ENCODE measurements around the gene CNGB1. TPM values are rescaled to one million over a fixed set of nuclear protein-coding genes. Genes with fewer than 3 reads are reported as not detected.
A peak's percentile ranks its signal among the peaks of the same experiment; 100 is the strongest.

The CNGB1 gene
- total RNA-seq, 1 experiment from 2014 or later = not detected

DNA sequence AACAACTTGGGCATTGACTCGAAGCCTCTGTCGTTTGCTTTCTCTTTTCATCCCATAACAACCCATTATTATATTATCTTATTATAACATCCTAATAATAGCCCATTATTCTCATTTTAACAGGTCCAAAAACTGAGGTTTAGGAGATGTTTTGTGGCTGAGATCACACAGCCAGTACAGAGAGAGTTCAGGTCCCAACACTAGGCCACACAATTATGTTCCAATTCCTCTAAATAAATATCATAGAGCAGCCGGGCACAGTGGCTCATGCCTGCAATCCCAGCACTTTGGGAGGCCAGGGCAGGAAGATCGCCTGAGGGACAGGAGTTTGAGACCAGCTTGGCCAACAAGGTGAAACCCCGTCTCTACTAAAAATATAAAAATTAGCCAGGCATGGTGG lies 128.3 kb downstream of the CNGB1 start:
- H3K27me3 ChIP-seq (replicated peaks; ENCODE audit: control insufficient read depth, insufficient read depth, low read length) = no peaks in the 10 kb centered on the region
- peaks cover 31% of the 10 kb centered on the region for H3K4me1 ChIP-seq
- 0 out of 2 replicates have a peak, but pooled peaks cover 3% of the 10 kb centered on the region for H3K9me3 ChIP-seq
- Mint-ChIP-seq H3K9me3 (ENCODE audit: unreplicated experiment) (no peaks in the 10 kb centered on the region), H3K27me3 (ENCODE audit: insufficient read depth, unreplicated experiment) (no peaks in the 10 kb centered on the region), H3K27ac (ENCODE audit: unreplicated experiment) (no peak overlapping the region), H3K36me3 (ENCODE audit: insufficient read depth, unreplicated experiment) (no peaks in the 10 kb centered on the region), H3K4me3 (ENCODE audit: unreplicated experiment) (no peak overlapping the region), H3K4me1 (ENCODE audit: low read depth, unreplicated experiment) (peaks cover 24% of the 10 kb centered on the region)
- BruUV-seq (replicated peaks) = no TSS peak
- TF ChIP-seq, protein P1, sequence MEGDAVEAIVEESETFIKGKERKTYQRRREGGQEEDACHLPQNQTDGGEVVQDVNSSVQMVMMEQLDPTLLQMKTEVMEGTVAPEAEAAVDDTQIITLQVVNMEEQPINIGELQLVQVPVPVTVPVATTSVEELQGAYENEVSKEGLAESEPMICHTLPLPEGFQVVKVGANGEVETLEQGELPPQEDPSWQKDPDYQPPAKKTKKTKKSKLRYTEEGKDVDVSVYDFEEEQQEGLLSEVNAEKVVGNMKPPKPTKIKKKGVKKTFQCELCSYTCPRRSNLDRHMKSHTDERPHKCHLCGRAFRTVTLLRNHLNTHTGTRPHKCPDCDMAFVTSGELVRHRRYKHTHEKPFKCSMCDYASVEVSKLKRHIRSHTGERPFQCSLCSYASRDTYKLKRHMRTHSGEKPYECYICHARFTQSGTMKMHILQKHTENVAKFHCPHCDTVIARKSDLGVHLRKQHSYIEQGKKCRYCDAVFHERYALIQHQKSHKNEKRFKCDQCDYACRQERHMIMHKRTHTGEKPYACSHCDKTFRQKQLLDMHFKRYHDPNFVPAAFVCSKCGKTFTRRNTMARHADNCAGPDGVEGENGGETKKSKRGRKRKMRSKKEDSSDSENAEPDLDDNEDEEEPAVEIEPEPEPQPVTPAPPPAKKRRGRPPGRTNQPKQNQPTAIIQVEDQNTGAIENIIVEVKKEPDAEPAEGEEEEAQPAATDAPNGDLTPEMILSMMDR (IDR thresholded peaks at IDR 0.05; ENCODE audit: insufficient read depth in 1 of 2, low read depth in 1 of 2, low read length in 1 of 2, severe bottlenecking in 1 of 2, unreplicated experiment in 1 of 2) = no peak
- H3K36me3 ChIP-seq (ENCODE audit: control insufficient read depth, insufficient read depth, low read length) = no peaks in the 10 kb centered on the region
- intact Hi-C loops (cut with micrococcal nuclease; ENCODE audit: unreplicated experiment) = no loop called here
- H3K4me3 ChIP-seq (ENCODE audit: low read depth, low read length) = no peak overlapping the region
- no peak for DNase-seq
- POLR2A ChIA-PET = no interaction called here
- CTCF ChIA-PET = no interaction called here

GRCh38 chr16:57840833-57841232 lies 130.1 kb downstream of the CNGB1 start:
- Mint-ChIP-seq H3K9me3 (ENCODE audit: unreplicated experiment) (no peaks in the 10 kb centered on the region), H3K36me3 (ENCODE audit: insufficient read depth, unreplicated experiment) (no peaks in the 10 kb centered on the region), H3K27ac (ENCODE audit: unreplicated experiment) (peak overlapping the region; percentile 39), H3K4me3 (ENCODE audit: unreplicated experiment) (no peak overlapping the region), H3K4me1 (ENCODE audit: low read depth, unreplicated experiment) (peaks cover 30% of the 10 kb centered on the region), H3K27me3 (ENCODE audit: insufficient read depth, unreplicated experiment) (no peaks in the 10 kb centered on the region)
- H3K4me1 ChIP-seq = peaks cover 20% of the 10 kb centered on the region
- H3K36me3 ChIP-seq (ENCODE audit: control insufficient read depth, insufficient read depth, low read length) = no peaks in the 10 kb centered on the region
- peak in 1 of 2 experiments; percentile 41 for DNase-seq
- ChIA-PET POLR2A (no interaction called here), CTCF (interaction anchor here (0.6 to 1.3 kb wide), 3 partner anchors 22 to 44 kb away, joined by 3 to 6 read pairs (median 3); no protein-coding TSS in a partner anchor)
- BruUV-seq (replicated peaks) = no TSS peak
- TF ChIP-seq, protein P1 (IDR thresholded peaks at IDR 0.05; ENCODE audit: insufficient read depth in 1 of 2, low read depth in 1 of 2, low read length in 1 of 2, severe bottlenecking in 1 of 2, unreplicated experiment in 1 of 2) = no peak
- no peak overlapping the region for H3K4me3 ChIP-seq (ENCODE audit: low read depth, low read length)
- H3K9me3 ChIP-seq = 0 out of 2 replicates have a peak, but pooled peaks cover 3% of the 10 kb centered on the region
- no peaks in the 10 kb centered on the region for H3K27me3 ChIP-seq (replicated peaks; ENCODE audit: control insufficient read depth, insufficient read depth, low read length)
- intact Hi-C loops (cut with micrococcal nuclease; ENCODE audit: unreplicated experiment) = loop anchor here (2.0 kb wide), 1 partner anchor 18 kb away; no protein-coding TSS in a partner anchor

DNA sequence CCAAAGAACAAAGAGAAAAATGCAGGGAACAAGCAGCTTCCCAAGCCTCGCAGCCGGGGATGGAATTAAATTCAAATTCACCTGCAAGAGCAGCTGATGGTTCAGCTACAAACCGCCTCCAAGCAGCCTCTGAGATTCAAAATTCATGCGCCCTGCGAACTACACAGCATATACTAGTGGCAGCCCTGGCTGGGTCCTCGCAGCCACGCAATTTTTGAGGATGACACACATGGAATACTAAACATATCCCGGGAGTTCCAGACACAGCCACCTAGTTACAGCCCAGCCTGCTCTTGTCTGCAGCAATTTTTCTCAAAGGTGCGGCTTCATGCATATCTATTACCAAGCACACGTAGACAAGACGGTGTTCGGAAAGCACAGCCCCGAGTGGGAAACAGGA lies 132.8 kb downstream of the CNGB1 start:
- no peak for DNase-seq
- Mint-ChIP-seq H3K27ac (ENCODE audit: unreplicated experiment) (no peak overlapping the region), H3K4me1 (ENCODE audit: low read depth, unreplicated experiment) (peaks cover 22% of the 10 kb centered on the region), H3K4me3 (ENCODE audit: unreplicated experiment) (no peak overlapping the region), H3K36me3 (ENCODE audit: insufficient read depth, unreplicated experiment) (no peaks in the 10 kb centered on the region), H3K9me3 (ENCODE audit: unreplicated experiment) (no peaks in the 10 kb centered on the region), H3K27me3 (ENCODE audit: insufficient read depth, unreplicated experiment) (no peaks in the 10 kb centered on the region)
- Histone ChIP-seq H3K9me3 (0 out of 2 replicates have a peak, but pooled peaks cover 3% of the 10 kb centered on the region), H3K27me3 (replicated peaks; ENCODE audit: control insufficient read depth, insufficient read depth, low read length) (no peaks in the 10 kb centered on the region), H3K4me3 (ENCODE audit: low read depth, low read length) (no peak overlapping the region), H3K4me1 (peaks cover 15% of the 10 kb centered on the region), H3K36me3 (ENCODE audit: control insufficient read depth, insufficient read depth, low read length) (no peaks in the 10 kb centered on the region)
- POLR2A ChIA-PET = no interaction called here
- TF ChIP-seq, protein P1 (IDR thresholded peaks at IDR 0.05; ENCODE audit: insufficient read depth in 1 of 2, low read depth in 1 of 2, low read length in 1 of 2, severe bottlenecking in 1 of 2, unreplicated experiment in 1 of 2) = no peak
- intact Hi-C loops (cut with micrococcal nuclease; ENCODE audit: unreplicated experiment) = no loop called here
- CTCF ChIA-PET = interaction anchor here (1.0 to 1.7 kb wide), 2 partner anchors 11 to 44 kb away, joined by 3 to 4 read pairs; no protein-coding TSS in a partner anchor
- BruUV-seq (replicated peaks) = no TSS peak

Measured in Caco-2 (cell line).